GM12864 (cell line): ENCODE measurements around the gene UROD.

ENCODE experiments used
- DNase-seq: peaks from one replicate; pipeline ENCODE4 v3.0.0-alpha.2; 2011; ENCODE audit warnings: low read depth
- H3K4me3 ChIP-seq: 2 replicates; pipeline ENCODE4 v1.5.1; 2011; ENCODE audit warnings: mild to moderate bottlenecking, low read depth, low read length, control low read depth
- CTCF ChIP-seq: IDR thresholded peaks from 2 replicates; pipeline ENCODE4 v1.5.1; 2011; ENCODE audit warnings: low read depth, mild to moderate bottlenecking, moderate library complexity, low read length, control low read depth, inconsistent platforms; ENCODE audit errors: missing control alignments

UROD gene

GRCh38 chr1:45014321-45015028 is 2.4 kb downstream of the UROD start:
- no peak overlapping the region for H3K4me3 ChIP-seq
- peak; percentile 92 for TF ChIP-seq CTCF
- peak; percentile 72 for DNase-seq

- H3K4me3 ChIP-seq = no peak overlapping the region
- no peak for DNase-seq
- no peak for TF ChIP-seq CTCF
Measured at GRCh38 chr1:45015683-45016082, 3.6 kb downstream of the UROD start.

GRCh38 chr1:45016090-45016697 is 4.1 kb downstream of the UROD start:
- no peak overlapping the region for H3K4me3 ChIP-seq
- no peak for TF ChIP-seq CTCF
- no peak for DNase-seq

- TF ChIP-seq CTCF = no peak
- DNase-seq = no peak
- H3K4me3 ChIP-seq = no peak overlapping the region
Measured at GRCh38 chr1:45016767-45017166, 4.7 kb downstream of the UROD start.

GRCh38 chr1:45018599-45019230 is 6.7 kb downstream of the UROD start:
- DNase-seq = no peak
- TF ChIP-seq CTCF = peak; percentile 93
- no peak overlapping the region for H3K4me3 ChIP-seq

- no peak for TF ChIP-seq CTCF
- no peak for DNase-seq
- no peak overlapping the region for H3K4me3 ChIP-seq
Measured at GRCh38 chr1:45023663-45024062, 11.6 kb downstream of the UROD start.
